ENCODE measurements around the gene TMTC2.
"Not testable (repeated sequence)": the region's sequence is repeated elsewhere in the genome, so short reads cannot be mapped to it uniquely, and the experiment has no call there.

Gene TMTC2

GRCh38 chr12:83077041-83077440, 390.3 kb downstream of the TMTC2 start:
- no peak for DNase-seq (ENCODE audit: low read depth in 2 of 2)

- no peak for DNase-seq (ENCODE audit: low read depth in 2 of 2)
Measured at GRCh38 chr12:83082690-83083276, 396.1 kb downstream of the TMTC2 start.

- no peak for DNase-seq (ENCODE audit: low read depth in 2 of 2)
Measured at GRCh38 chr12:83083616-83084015, 396.9 kb downstream of the TMTC2 start.

GRCh38 chr12:83084516-83085234, 398.0 kb downstream of the TMTC2 start:
- DNase-seq (ENCODE audit: low read depth in 2 of 2) = no peak

- DNase-seq (ENCODE audit: low read depth in 2 of 2) = no peak
Measured at GRCh38 chr12:83086023-83086422, 399.3 kb downstream of the TMTC2 start.

GRCh38 chr12:83089575-83089974, 402.9 kb downstream of the TMTC2 start:
- no peak for DNase-seq (ENCODE audit: low read depth in 2 of 2)

- no peak for DNase-seq (ENCODE audit: low read depth in 2 of 2)
Measured at GRCh38 chr12:83092129-83092528, 405.4 kb downstream of the TMTC2 start.

- DNase-seq (ENCODE audit: low read depth in 2 of 2) = no peak
Measured at GRCh38 chr12:83092606-83093005, 405.9 kb downstream of the TMTC2 start.

- DNase-seq (ENCODE audit: low read depth in 2 of 2) = no peak
Measured at GRCh38 chr12:83093426-83093825, 406.7 kb downstream of the TMTC2 start.

- DNase-seq (ENCODE audit: low read depth in 2 of 2) = no peak
Measured at GRCh38 chr12:83097643-83098342, 411.1 kb downstream of the TMTC2 start.

- no peak for DNase-seq (ENCODE audit: low read depth in 2 of 2)
Measured at GRCh38 chr12:83099436-83099835, 412.7 kb downstream of the TMTC2 start.

- DNase-seq (ENCODE audit: low read depth in 2 of 2) = no peak
Measured at GRCh38 chr12:83102499-83102898, 415.8 kb downstream of the TMTC2 start.

GRCh38 chr12:83106873-83107272, 420.2 kb downstream of the TMTC2 start:
- DNase-seq (ENCODE audit: low read depth in 2 of 2) = no peak

GRCh38 chr12:83110424-83110823, 423.7 kb downstream of the TMTC2 start:
- no peak for DNase-seq (ENCODE audit: low read depth in 2 of 2)

- DNase-seq (ENCODE audit: low read depth in 2 of 2) = no peak
Measured at GRCh38 chr12:83113945-83114344, 427.2 kb downstream of the TMTC2 start.

- no peak for DNase-seq (ENCODE audit: low read depth in 2 of 2)
Measured at GRCh38 chr12:83114966-83115365, 428.3 kb downstream of the TMTC2 start.

GRCh38 chr12:83117926-83118325, 431.2 kb downstream of the TMTC2 start:
- not testable (repeated sequence) for DNase-seq (ENCODE audit: low read depth in 2 of 2)

- DNase-seq (ENCODE audit: low read depth in 2 of 2) = no peak
Measured at GRCh38 chr12:83121897-83122622, 435.4 kb downstream of the TMTC2 start.

- DNase-seq (ENCODE audit: low read depth in 2 of 2) = no peak
Measured at GRCh38 chr12:83122623-83122934, 435.9 kb downstream of the TMTC2 start.

GRCh38 chr12:83123039-83123438, 436.3 kb downstream of the TMTC2 start:
- no peak for DNase-seq (ENCODE audit: low read depth in 2 of 2)

GRCh38 chr12:83128540-83128939, 441.8 kb downstream of the TMTC2 start:
- no peak for DNase-seq (ENCODE audit: low read depth in 2 of 2)

GRCh38 chr12:83130178-83130577, 443.5 kb downstream of the TMTC2 start:
- DNase-seq (ENCODE audit: low read depth in 2 of 2) = no peak

GRCh38 chr12:83132360-83132759, 445.7 kb downstream of the TMTC2 start:
- DNase-seq (ENCODE audit: low read depth in 2 of 2) = no peak
